GM12891 (cell line): Measurements from ENCODE around the gene ING5.

Experiments used
- DNase-seq: peaks from one replicate; pipeline ENCODE4 v3.0.0; 2011; ENCODE audit warnings: low spot score; ENCODE audit not compliant: insufficient read length
- FAIRE-seq: peaks from 2 replicates; lab custom pipeline; 2011; peaks lifted over from hg19 to GRCh38; lab: Jason Lieb, UNC
- PAX5 ChIP-seq: IDR thresholded peaks from 2 replicates; pipeline ENCODE4 v1.6.1; 2011; ENCODE audit warnings: low read length, moderate library complexity, mild to moderate bottlenecking; ENCODE audit not compliant: insufficient read depth, severe bottlenecking
- POLR2A ChIP-seq: IDR thresholded peaks from 2 replicates; pipeline ENCODE4 v1.6.1; 2011; ENCODE audit warnings: low read depth, low read length, control low read depth
- POLR2AphosphoS5 ChIP-seq: IDR thresholded peaks from 2 replicates; pipeline ENCODE4 v1.6.1; 2011; ENCODE audit warnings: low read depth, low read length, control low read depth
- POU2F2 ChIP-seq: IDR thresholded peaks from 2 replicates; pipeline ENCODE4 v1.6.1; 2011; ENCODE audit warnings: low read depth, mild to moderate bottlenecking, control low read depth, low read length, moderate library complexity
- SPI1 ChIP-seq: IDR thresholded peaks from 2 replicates; pipeline ENCODE4 v1.6.1; 2011; ENCODE audit warnings: low read depth, low read length, control low read depth
- TAF1 ChIP-seq: IDR thresholded peaks from 2 replicates; pipeline ENCODE4 v1.6.1; 2011; ENCODE audit warnings: low read depth, low read length, control low read depth

ING5 gene

DNA sequence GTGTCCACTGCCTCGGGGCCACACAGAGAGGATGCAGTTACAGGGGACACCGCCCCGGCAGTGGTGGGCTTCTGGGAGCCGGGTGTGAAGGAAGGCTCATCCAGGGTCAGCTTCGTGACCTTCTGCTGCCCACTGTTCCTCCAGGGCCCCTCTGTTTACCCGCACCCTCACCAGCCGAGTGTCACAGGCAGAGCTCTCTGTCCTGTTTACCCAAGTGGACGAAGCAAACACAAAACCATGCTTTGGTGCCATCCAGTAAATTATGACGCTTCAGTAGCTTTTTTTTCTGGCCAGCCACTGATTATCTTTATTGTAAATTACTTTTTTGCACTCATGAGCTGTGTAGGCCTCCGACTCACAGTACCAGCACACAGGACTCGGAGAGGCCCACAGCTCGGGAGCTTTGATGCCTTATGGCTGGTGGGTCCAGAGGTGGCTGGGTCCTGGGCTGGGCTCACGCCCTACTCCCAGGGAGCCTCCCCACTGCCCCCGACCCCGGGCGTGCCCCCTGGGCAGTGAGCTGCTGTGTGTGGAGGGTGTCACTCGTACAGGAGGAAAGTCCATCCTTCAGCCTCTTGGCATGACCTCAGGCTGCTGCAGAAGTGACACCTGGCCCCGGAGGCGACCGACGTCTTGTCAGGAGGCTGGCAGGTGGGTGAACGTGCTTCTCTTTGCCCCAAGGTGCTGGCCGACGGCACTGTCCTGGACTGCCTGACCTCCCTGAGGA lies 42.4 kb downstream of the ING5 start:
- DNase-seq (no peak), FAIRE-seq (no peak)
- TF ChIP-seq POLR2A (no peak), TAF1 (no peak), POLR2AphosphoS5 (no peak), POU2F2 (no peak), SPI1 (no peak), PAX5 (no peak)

GRCh38 chr2:241745276-241745675 lies 43.4 kb downstream of the ING5 start:
- FAIRE-seq (no peak), DNase-seq (no peak)
- TF ChIP-seq POLR2A (no peak), TAF1 (no peak), POU2F2 (no peak), SPI1 (no peak), PAX5 (no peak), POLR2AphosphoS5 (no peak)

DNA sequence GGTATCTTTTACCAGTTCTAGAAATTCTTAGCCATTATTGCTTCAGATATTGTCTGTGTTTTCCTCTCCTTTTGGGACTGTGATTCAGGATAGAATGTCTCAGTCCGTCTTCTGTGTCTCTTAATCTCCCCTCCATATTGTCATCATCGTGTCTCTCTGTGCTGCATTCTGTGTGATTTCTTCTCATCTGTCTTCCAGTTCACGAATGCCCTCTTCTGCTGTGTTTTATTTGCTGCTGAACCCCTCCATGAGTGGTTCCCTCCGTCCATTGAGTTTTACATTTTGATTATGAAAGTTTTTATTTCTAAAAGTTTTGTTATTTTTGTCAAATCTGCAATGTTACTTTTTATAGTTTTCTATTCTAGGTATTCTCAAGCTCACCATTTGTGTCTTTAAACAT lies 44.2 kb downstream of the ING5 start:
- no peak for FAIRE-seq
- no peak for DNase-seq
- TF ChIP-seq TAF1 (no peak), POLR2AphosphoS5 (no peak), SPI1 (no peak), POU2F2 (no peak), POLR2A (no peak), PAX5 (no peak)

- no peak for FAIRE-seq
Measured at GRCh38 chr2:241748468-241749256, 46.8 kb downstream of the ING5 start.

GRCh38 chr2:241750076-241750840 lies 48.4 kb downstream of the ING5 start:
- FAIRE-seq (no peak), DNase-seq (no peak)
- TF ChIP-seq POU2F2 (no peak), TAF1 (no peak), POLR2AphosphoS5 (no peak), SPI1 (no peak), PAX5 (no peak), POLR2A (no peak)

More at GRCh38 chr2:241748468-241749256, 46.8 kb downstream of the ING5 start:
- no peak for DNase-seq
- no peak for TF ChIP-seq POLR2AphosphoS5
- TF ChIP-seq PAX5, result no peak
- no peak for TF ChIP-seq POU2F2

DNA sequence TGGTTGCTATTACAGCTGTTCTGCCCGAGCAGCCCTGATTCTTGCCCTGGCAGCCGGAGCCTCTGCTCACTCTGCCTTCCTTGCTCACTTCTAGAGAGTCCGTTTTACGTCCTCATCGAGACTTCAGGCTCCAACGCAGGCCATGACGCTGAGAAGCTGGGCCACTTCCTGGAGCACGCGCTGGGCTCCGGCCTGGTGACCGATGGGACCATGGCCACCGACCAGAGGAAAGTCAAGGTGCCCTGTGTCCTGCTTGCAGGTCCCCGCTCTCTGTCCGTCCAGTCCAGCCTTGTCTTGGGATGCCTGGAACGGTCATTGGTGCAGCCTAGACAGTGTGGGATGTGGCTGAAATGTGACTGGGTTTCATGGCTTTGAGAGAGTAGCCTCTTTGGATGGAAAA lies 49.3 kb downstream of the ING5 start:
- no peak for FAIRE-seq

DNA sequence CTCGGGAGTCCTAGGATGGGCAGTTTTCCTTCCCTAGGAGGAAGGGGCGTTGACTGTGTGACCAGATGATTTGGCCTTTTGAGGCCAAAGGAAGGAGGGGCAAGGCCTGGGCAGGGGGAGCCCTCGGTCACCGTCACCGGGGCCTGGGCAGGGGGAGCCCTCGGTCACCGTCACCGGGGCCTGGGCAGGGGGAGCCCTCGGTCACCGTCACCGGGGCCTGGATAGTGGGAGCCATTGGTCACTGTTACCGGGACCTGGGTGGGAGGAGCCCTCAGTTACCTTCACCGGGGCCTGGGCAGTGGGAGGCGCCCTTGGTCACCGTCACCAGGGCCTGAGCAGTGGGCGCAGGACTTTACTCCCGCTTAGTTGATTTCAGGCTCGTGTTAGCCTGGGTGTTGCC lies 49.9 kb downstream of the ING5 start:
- no peak for DNase-seq
- FAIRE-seq, result no peak
- no peak for TF ChIP-seq PAX5

More for the DNA sequence above, 49.3 kb downstream of the ING5 start:
- DNase-seq, result no peak
- TF ChIP-seq PAX5 (no peak), POU2F2 (no peak), POLR2A (no peak), POLR2AphosphoS5 (no peak), SPI1 (no peak), TAF1 (no peak)

DNA sequence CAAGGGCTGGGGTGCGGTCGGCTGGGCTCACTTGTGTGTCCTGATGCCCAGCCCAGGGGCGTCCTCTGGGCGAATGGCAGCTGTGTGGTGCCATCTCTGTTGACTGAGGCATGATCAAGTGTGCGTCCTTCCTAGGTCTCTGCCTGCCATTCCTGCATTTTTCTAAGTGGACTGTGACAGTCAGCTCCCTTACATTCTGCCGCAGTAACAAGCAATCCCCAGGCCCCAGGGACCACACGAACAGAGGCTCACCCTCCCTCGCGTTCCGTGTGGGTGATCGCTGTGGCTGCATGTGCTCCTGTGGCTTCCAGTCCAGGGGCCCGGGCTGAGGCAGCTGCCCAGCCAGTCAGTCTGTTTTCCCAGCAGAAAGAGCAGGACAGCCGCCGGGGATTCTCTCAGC lies 50.4 kb downstream of the ING5 start:
- DNase-seq, result no peak
- TF ChIP-seq POU2F2 (no peak), TAF1 (no peak), PAX5 (no peak), SPI1 (no peak), POLR2AphosphoS5 (no peak), POLR2A (no peak)
- no peak for FAIRE-seq

- FAIRE-seq (no peak), DNase-seq (no peak)
- no peak for TF ChIP-seq SPI1
- no peak for TF ChIP-seq POLR2A
- TF ChIP-seq PAX5, result no peak
- TF ChIP-seq POLR2AphosphoS5, result no peak
- TF ChIP-seq POU2F2, result no peak
- TF ChIP-seq TAF1, result no peak
Measured at GRCh38 chr2:241752689-241753276, 50.9 kb downstream of the ING5 start.
